Natural killer cell (primary cell): ENCODE results near the gene TPST2. TPM values are rescaled to one million over a fixed set of nuclear protein-coding genes. Genes with fewer than 3 reads are reported as not detected.
A peak's percentile ranks its signal among the peaks of the same experiment; 100 is the strongest.

Source experiments
- ATAC-seq, 3 donors: fragments of 150-1000 bp in 2 of 3; fragments of 200-7000 bp in 1 of 3; cut with Tn5 transposase; 1 replicate in 1 of 3; 2 replicates in 2 of 3; pipeline ENCODE4 v1.10.0; 2021; ENCODE audit warnings: mild to moderate bottlenecking in 2 of 3, moderate library complexity in 2 of 3
- DNase-seq, 2 donors: peaks; one replicate each; pipeline versions ENCODE4 v3.0.0 to v3.0.0-alpha.2; 2013 to 2021; ENCODE audit warnings: mixed read lengths in 1 of 2
- H3K27ac ChIP-seq: one replicate; pipeline ENCODE4 v1.5.1; 2013; ENCODE audit warnings: mild to moderate bottlenecking, low read length
- H3K27me3 ChIP-seq: one replicate; pipeline ENCODE4 v1.6.1; 2013; ENCODE audit warnings: low read length; ENCODE audit not compliant: control insufficient read depth, insufficient read depth
- H3K36me3 ChIP-seq: one replicate; pipeline ENCODE4 v1.6.1; 2013; ENCODE audit warnings: low read length; ENCODE audit not compliant: control insufficient read depth, insufficient read depth
- H3K4me1 ChIP-seq: one replicate; pipeline ENCODE4 v1.6.1; 2013; ENCODE audit warnings: low read length; ENCODE audit not compliant: control insufficient read depth, insufficient read depth
- H3K4me3 ChIP-seq: one replicate; pipeline ENCODE4 v1.5.1; 2013; ENCODE audit warnings: low read length
- H3K9me3 ChIP-seq: one replicate; pipeline ENCODE4 v1.6.1; 2013; ENCODE audit warnings: low read length; ENCODE audit not compliant: control insufficient read depth, insufficient read depth
- H3K27ac Mint-ChIP-seq, 2 donors: one replicate each; pipeline ENCODE4 v1.8.0; 2022; ENCODE audit warnings: mild to moderate bottlenecking in 2 of 2, mixed read lengths in 2 of 2, moderate library complexity in 1 of 2
- H3K27me3 Mint-ChIP-seq, 2 donors: one replicate each; pipeline ENCODE4 v1.8.0; 2022; ENCODE audit warnings: low read depth in 2 of 2, mixed read lengths in 2 of 2
- H3K36me3 Mint-ChIP-seq: one replicate; pipeline ENCODE4 v1.8.0; 2022; ENCODE audit warnings: mixed read lengths
- H3K4me1 Mint-ChIP-seq, 2 donors: one replicate each; pipeline ENCODE4 v1.8.0; 2022; ENCODE audit warnings: mixed read lengths in 2 of 2
- H3K4me3 Mint-ChIP-seq: one replicate; pipeline ENCODE4 v1.8.0; 2022; ENCODE audit warnings: mild to moderate bottlenecking, moderate library complexity, mixed read lengths
- H3K9me3 Mint-ChIP-seq, 2 donors: one replicate each; pipeline ENCODE4 v1.8.0; 2022; ENCODE audit warnings: mixed read lengths in 2 of 2
- WGBS: methylation state at CpG from one replicate; pipeline ENCODE4 v1.1.7; 2013; ENCODE audit warnings: missing lambda C conversion rate; ENCODE audit not compliant: insufficient coverage; 5-methylcytosine and 5-hydroxymethylcytosine counted together
- intact Hi-C: fragments of 100-400 bp; cut with micrococcal nuclease; formaldehyde crosslinking; loops from one replicate; pipeline ENCODE4 v1.14.2; 2022
- total RNA-seq, 4 donors: library from RNA; stranded (reverse); fragments of 120-200 nt in 1 of 4; gene quantifications; one replicate each; pipeline versions ENCODE4 v1.2.3 to v1.2.4, GENCODE V29; 2013 to 2022
- TF ChIP-seq, protein P1 (sequence below): fragments of 200-600 bp; IDR thresholded peaks from one replicate; pipeline ENCODE4 v1.8.0; 2022; ENCODE audit warnings: antibody characterized with exemption

Gene TPST2
- total RNA-seq, 3 donors from 2014 or later (not counting 1 experiment from before 2014, with no cell fraction given), result 145 to 206 (median 155) TPM

DNA sequence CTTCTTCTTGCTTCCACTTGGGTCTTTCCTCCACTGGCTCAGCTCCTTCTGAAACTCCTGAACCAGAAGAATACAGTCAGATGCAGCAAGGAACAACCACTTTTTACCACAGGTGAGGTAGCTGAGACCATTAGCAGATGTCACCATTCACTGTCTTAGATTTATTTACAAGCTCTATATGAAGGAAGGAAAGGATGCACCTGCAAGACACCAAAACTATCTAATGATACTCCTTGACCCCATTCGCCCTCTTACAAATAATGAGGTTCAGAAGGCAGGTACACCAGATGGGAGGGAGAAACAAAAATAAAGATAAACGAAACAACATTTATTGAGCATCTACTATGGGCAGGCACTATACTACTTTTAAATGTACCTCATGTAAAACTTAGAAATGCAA is 87.9 kb downstream of the TPST2 start:
- H3K4me3 ChIP-seq, result no peak overlapping the region
- Mint-ChIP-seq H3K4me3 (no peak overlapping the region), H3K36me3 (peaks cover 15% of the 10 kb centered on the region), H3K27me3 (no peaks in the 10 kb centered on the region), H3K9me3 (no peaks in the 10 kb centered on the region), H3K27ac (peak overlapping the region; percentile 87 to 93), H3K4me1 (peaks cover 26 to 29% of the 10 kb centered on the region in 2 donors)
- ATAC-seq (no peak), DNase-seq (no peak)
- peaks cover 77% of the 10 kb centered on the region for H3K36me3 ChIP-seq
- TF ChIP-seq, protein P1, sequence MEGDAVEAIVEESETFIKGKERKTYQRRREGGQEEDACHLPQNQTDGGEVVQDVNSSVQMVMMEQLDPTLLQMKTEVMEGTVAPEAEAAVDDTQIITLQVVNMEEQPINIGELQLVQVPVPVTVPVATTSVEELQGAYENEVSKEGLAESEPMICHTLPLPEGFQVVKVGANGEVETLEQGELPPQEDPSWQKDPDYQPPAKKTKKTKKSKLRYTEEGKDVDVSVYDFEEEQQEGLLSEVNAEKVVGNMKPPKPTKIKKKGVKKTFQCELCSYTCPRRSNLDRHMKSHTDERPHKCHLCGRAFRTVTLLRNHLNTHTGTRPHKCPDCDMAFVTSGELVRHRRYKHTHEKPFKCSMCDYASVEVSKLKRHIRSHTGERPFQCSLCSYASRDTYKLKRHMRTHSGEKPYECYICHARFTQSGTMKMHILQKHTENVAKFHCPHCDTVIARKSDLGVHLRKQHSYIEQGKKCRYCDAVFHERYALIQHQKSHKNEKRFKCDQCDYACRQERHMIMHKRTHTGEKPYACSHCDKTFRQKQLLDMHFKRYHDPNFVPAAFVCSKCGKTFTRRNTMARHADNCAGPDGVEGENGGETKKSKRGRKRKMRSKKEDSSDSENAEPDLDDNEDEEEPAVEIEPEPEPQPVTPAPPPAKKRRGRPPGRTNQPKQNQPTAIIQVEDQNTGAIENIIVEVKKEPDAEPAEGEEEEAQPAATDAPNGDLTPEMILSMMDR, result no peak
- intact Hi-C loops, result loop anchor here (2.0 to 5.0 kb wide), 3 partner anchors 19 to 90 kb away; partner anchors contain the start of genes HPS4, SRRD and TPST2
- H3K4me1 ChIP-seq, result peaks cover 19% of the 10 kb centered on the region
- no peaks in the 10 kb centered on the region for H3K9me3 ChIP-seq
- no CpG with 5 or more reads among the region's 2 CpGs for WGBS
- H3K27me3 ChIP-seq, result no peaks in the 10 kb centered on the region
- no peak overlapping the region for H3K27ac ChIP-seq

DNA sequence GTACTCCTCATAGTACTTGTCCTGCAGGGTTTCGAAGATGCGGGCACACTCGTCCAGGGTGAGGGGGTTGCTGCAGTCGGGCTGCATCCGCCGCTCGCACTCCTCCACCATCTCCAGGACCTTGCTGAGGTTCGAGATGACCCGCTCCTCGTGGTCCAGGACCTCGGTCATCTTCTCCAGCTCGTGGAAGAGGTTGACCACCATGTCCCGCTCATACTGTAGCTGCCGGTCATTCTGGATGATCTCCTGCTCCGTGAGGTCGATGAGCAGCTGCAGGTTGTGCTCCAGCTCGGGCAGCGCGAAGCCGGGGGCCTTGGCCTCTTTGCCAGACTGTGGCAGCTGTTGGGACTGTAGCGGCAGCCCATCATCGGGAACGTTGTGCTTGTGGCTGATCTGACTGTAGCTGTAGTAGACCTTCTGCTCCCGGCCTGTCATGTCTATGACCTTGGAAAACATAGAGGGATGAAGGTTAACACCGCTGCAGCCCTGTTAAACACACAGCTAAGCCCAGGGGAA is 90.7 kb downstream of the TPST2 start:
- intact Hi-C loops, result no loop called here
- TF ChIP-seq, protein P1, result no peak
- Histone ChIP-seq H3K9me3 (no peaks in the 10 kb centered on the region), H3K27me3 (no peaks in the 10 kb centered on the region), H3K4me3 (no peak overlapping the region), H3K36me3 (peaks cover 76% of the 10 kb centered on the region), H3K4me1 (peaks cover 16% of the 10 kb centered on the region), H3K27ac (no peak overlapping the region)
- no peak for ATAC-seq
- H3K36me3 Mint-ChIP-seq, result peaks cover 9% of the 10 kb centered on the region
- no peaks in the 10 kb centered on the region for H3K9me3 Mint-ChIP-seq
- peaks cover 24 to 28% of the 10 kb centered on the region in 2 donors for H3K4me1 Mint-ChIP-seq
- no peaks in the 10 kb centered on the region for H3K27me3 Mint-ChIP-seq
- 94% methylated on average over 25 of the region's 25 CpGs for WGBS
- H3K27ac Mint-ChIP-seq, result peak overlapping the region in 1 of 2 donors; percentile 34
- no peak overlapping the region for H3K4me3 Mint-ChIP-seq
- no peak for DNase-seq

DNA sequence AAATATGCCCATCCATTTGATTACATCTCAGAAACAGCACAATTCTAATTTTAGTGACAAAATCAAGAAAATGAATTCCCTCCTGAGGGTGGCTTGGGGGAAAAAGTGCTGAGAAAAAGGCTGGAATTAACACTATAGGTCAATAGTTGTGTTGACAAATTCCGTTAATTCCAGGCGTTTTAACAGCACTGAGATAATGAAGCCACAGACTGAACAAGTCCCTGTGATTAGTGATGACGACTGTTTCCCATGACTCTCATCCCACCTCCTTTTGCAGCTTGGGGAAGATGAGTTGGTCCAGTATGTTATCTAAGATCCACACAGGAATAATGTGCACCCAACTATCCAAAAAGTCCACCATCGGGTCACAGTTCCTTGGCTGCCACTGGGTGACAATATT is 93.5 kb downstream of the TPST2 start:
- Histone ChIP-seq H3K4me3 (no peak overlapping the region), H3K9me3 (no peaks in the 10 kb centered on the region), H3K27ac (no peak overlapping the region), H3K36me3 (peaks cover 79% of the 10 kb centered on the region), H3K27me3 (no peaks in the 10 kb centered on the region), H3K4me1 (no peaks in the 10 kb centered on the region)
- no peak overlapping the region for H3K4me3 Mint-ChIP-seq
- H3K36me3 Mint-ChIP-seq, result no peaks in the 10 kb centered on the region
- TF ChIP-seq, protein P1, result no peak
- 100% methylated on average over 3 of the region's 4 CpGs for WGBS
- intact Hi-C loops, result no loop called here
- ATAC-seq (no peak), DNase-seq (no peak)
- H3K27ac Mint-ChIP-seq, result no peak overlapping the region
- no peaks in the 10 kb centered on the region for H3K9me3 Mint-ChIP-seq
- H3K27me3 Mint-ChIP-seq, result no peaks in the 10 kb centered on the region
- peaks cover 0 to 4% of the 10 kb centered on the region in 2 donors for H3K4me1 Mint-ChIP-seq

DNA sequence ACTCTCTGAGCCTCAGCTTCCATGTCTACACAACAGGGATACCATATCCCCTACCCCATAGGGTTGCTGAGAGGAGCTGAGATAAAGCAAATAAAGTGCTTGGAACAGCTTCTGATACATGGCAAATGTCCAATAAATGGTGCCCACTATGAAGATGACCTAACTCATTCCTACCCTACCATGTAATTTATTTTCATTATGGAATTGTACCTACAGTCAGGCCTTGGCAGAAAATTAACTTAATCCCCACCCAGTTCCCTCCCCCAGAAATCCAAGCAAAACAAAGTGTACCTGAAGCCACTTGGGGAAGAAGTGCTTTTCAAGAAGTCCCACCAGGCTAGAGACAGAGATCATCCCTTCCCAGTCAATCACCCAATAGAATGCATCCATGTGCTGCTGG is 95.4 kb downstream of the TPST2 start:
- Histone ChIP-seq H3K9me3 (no peaks in the 10 kb centered on the region), H3K27ac (no peak overlapping the region), H3K4me1 (no peaks in the 10 kb centered on the region), H3K27me3 (no peaks in the 10 kb centered on the region), H3K4me3 (no peak overlapping the region), H3K36me3 (peaks cover 82% of the 10 kb centered on the region)
- TF ChIP-seq, protein P1, result no peak
- ATAC-seq (no peak), DNase-seq (no peak)
- peaks cover 0 to 4% of the 10 kb centered on the region in 2 donors for H3K4me1 Mint-ChIP-seq
- H3K36me3 Mint-ChIP-seq, result no peaks in the 10 kb centered on the region
- no peak overlapping the region for H3K4me3 Mint-ChIP-seq
- no peaks in the 10 kb centered on the region for H3K27me3 Mint-ChIP-seq
- H3K27ac Mint-ChIP-seq, result peak overlapping the region in 1 of 2 donors; percentile 47
- H3K9me3 Mint-ChIP-seq, result no peaks in the 10 kb centered on the region
- intact Hi-C loops, result no loop called here
